Type B pancreatic cell (in vitro differentiated cells): ENCODE measurements around the gene UBASH3B. TPM values are rescaled to one million over a fixed set of nuclear protein-coding genes. Genes with fewer than 3 reads are reported as not detected.

Source experiments
- DNase-seq: peaks from one replicate; pipeline ENCODE4 v3.0.0; 2021; ENCODE audit warnings: mixed read lengths; ENCODE audit not compliant: unreplicated experiment; ENCODE audit errors: extremely low spot score
- H3K27ac Mint-ChIP-seq: 2 replicates; pipeline ENCODE4 v1.8.0; 2021; ENCODE audit warnings: mild to moderate bottlenecking, mixed read lengths
- H3K27me3 Mint-ChIP-seq: 2 replicates; pipeline ENCODE4 v1.8.0; 2021; ENCODE audit warnings: mixed read lengths
- H3K36me3 Mint-ChIP-seq: 2 replicates; pipeline ENCODE4 v1.8.0; 2021; ENCODE audit warnings: mixed read lengths
- H3K4me1 Mint-ChIP-seq: one replicate; pipeline ENCODE4 v1.8.0; 2021; ENCODE audit warnings: mixed read lengths; ENCODE audit not compliant: unreplicated experiment
- H3K4me3 Mint-ChIP-seq: 2 replicates; pipeline ENCODE4 v1.8.0; 2021; ENCODE audit warnings: mild to moderate bottlenecking, mixed read lengths
- H3K9me3 Mint-ChIP-seq: 2 replicates; pipeline ENCODE4 v1.8.0; 2021; ENCODE audit warnings: mixed read lengths
- total RNA-seq: library from RNA; stranded (reverse); gene quantifications from 2 replicates; pipeline ENCODE4 v1.2.1, GENCODE V29; 2021; ENCODE audit warnings: low replicate concordance
- TF ChIP-seq, protein P1 (sequence below): fragments of 200-600 bp; sonication (generic); conservative IDR thresholded peaks from 2 replicates; pipeline ENCODE4 v1.5.0; 2021; ENCODE audit warnings: antibody characterized with exemption, mild to moderate bottlenecking

The UBASH3B gene
- total RNA-seq, 1 donor from 2014 or later = 8.6 TPM

DNA sequence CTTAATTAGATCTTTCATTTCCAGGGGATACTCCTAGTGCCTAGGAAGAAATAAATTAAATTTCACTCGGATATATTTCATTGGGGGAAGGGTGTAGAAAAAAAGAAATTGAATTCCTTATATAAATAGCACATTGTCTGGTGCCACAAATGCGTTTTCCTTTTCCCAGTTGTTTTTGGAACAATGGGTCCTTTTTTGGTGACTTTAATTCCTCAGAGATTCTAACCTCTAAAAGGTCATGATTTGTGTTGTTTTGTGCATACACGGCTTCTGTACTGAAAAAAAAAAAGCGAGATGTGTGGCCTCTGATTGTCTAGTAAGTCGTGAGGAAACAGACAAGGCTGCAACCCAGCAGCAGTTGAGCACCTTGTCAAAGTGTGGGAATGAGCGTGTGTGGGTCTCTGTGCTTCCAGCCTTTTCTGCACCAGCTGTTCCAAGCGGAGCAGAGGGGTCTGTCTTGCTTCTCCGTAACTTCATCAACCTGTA is 118.3 kb downstream of the UBASH3B start:
- TF ChIP-seq, protein P1, sequence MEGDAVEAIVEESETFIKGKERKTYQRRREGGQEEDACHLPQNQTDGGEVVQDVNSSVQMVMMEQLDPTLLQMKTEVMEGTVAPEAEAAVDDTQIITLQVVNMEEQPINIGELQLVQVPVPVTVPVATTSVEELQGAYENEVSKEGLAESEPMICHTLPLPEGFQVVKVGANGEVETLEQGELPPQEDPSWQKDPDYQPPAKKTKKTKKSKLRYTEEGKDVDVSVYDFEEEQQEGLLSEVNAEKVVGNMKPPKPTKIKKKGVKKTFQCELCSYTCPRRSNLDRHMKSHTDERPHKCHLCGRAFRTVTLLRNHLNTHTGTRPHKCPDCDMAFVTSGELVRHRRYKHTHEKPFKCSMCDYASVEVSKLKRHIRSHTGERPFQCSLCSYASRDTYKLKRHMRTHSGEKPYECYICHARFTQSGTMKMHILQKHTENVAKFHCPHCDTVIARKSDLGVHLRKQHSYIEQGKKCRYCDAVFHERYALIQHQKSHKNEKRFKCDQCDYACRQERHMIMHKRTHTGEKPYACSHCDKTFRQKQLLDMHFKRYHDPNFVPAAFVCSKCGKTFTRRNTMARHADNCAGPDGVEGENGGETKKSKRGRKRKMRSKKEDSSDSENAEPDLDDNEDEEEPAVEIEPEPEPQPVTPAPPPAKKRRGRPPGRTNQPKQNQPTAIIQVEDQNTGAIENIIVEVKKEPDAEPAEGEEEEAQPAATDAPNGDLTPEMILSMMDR = no peak
- DNase-seq = no peak
- Mint-ChIP-seq H3K36me3 (no peaks in the 10 kb centered on the region), H3K27me3 (peaks cover 21% of the 10 kb centered on the region), H3K27ac (no peak overlapping the region), H3K4me1 (peaks cover 23% of the 10 kb centered on the region), H3K4me3 (no peak overlapping the region), H3K9me3 (no peaks in the 10 kb centered on the region)

DNA sequence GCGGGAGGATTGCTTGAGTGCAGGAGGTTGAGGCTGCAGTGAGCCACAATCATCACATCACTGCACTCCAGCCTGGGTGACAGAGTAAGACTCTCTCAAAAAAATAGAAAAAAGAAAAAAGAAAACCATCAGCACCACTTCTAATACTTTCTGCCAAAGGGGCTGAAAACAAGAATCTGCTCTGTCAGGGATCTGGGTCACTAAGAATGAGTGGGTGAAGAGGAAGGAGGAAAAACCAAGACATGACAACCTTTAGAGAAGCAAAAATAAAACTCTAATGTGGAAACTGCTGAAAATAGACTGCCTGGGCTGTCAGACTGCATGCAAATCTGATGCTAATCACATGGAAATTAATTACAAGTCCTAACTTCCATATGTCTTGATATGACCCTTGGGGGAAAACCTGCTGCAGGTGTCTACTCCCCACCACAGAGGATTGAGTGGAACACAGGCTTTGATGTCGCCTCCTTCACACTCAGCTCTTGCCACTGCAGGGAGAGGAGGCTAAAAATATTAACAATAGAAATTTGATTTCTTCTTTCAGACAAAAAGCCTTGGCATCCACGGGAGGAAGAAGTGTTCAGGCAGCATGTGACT is 120.3 kb downstream of the UBASH3B start:
- no peak overlapping the region for H3K27ac Mint-ChIP-seq

DNA sequence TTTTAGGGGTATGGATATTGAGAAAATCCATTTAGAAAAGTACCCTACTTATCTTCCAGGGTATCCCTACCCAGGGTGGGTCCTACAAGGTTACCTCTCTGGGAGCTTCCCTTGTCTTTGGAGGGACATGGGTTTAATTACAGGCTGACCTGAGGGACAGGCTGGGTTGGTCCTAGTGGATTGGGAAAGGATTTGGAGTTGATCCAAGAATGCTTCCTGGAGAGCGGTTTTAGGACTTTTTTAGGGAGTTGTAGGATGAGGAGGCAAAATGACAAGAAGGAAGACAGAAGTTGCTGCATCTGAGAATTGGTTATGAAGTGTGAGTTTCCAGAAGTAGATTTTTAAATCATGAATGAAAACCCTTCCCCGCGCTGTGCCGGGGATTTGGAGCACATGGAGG is 121.0 kb downstream of the UBASH3B start:
- Mint-ChIP-seq H3K27ac (no peak overlapping the region), H3K4me3 (no peak overlapping the region), H3K36me3 (no peaks in the 10 kb centered on the region), H3K9me3 (no peaks in the 10 kb centered on the region), H3K27me3 (peaks cover 25% of the 10 kb centered on the region), H3K4me1 (peaks cover 39% of the 10 kb centered on the region)
- TF ChIP-seq, protein P1 = no peak
- no peak for DNase-seq

More for the DNA sequence above, 120.3 kb downstream of the UBASH3B start:
- DNase-seq = no peak
- H3K36me3 Mint-ChIP-seq = no peaks in the 10 kb centered on the region
- no peaks in the 10 kb centered on the region for H3K9me3 Mint-ChIP-seq
- no peak overlapping the region for H3K4me3 Mint-ChIP-seq
- TF ChIP-seq, protein P1 = no peak
- peaks cover 21% of the 10 kb centered on the region for H3K27me3 Mint-ChIP-seq
- H3K4me1 Mint-ChIP-seq = peaks cover 35% of the 10 kb centered on the region

DNA sequence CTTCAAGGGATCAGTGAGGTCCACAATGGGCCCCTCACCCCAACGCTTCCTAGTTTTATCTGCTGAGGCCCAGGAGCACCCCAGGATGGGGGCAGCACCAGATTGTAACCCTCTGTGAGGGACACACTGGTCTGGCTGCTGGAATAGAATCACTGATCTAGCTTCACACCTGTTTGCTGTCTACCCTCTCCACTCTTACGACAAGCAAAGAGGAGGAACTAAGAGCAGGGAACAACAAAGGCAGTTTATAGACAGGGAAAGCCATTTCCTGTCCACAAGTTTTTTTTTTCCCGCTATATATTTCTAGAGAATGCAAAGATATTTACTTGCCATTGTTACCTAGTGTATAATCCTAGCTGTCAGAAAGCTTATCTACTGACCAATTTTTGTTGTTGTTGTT is 121.8 kb downstream of the UBASH3B start:
- no peak overlapping the region for H3K27ac Mint-ChIP-seq
- no peaks in the 10 kb centered on the region for H3K36me3 Mint-ChIP-seq
- H3K27me3 Mint-ChIP-seq = peaks cover 23% of the 10 kb centered on the region
- TF ChIP-seq, protein P1 = no peak
- H3K9me3 Mint-ChIP-seq = no peaks in the 10 kb centered on the region
- no peak for DNase-seq
- H3K4me3 Mint-ChIP-seq = no peak overlapping the region
- H3K4me1 Mint-ChIP-seq = peaks cover 35% of the 10 kb centered on the region

DNA sequence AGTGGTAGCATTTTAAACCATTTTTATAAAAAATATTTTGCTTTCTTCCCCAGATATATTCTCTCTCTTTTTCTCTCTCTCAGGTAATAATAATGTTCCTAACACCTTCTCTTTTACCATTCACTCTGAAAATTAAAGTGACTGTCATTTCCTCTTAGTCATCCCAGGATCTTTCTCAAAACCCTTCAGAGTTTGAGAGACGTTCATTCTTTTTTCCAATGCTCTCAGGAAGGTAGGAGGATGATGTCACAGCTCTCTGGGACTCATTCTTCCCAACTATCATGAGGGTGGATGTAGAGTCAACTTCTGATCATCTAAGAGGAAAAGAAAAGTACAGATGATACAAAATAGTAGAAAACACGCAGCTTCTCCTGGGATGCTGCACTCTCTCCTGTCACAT is 122.6 kb downstream of the UBASH3B start:
- Mint-ChIP-seq H3K4me1 (peaks cover 35% of the 10 kb centered on the region), H3K27ac (no peak overlapping the region), H3K9me3 (no peaks in the 10 kb centered on the region), H3K4me3 (no peak overlapping the region), H3K27me3 (peaks cover 23% of the 10 kb centered on the region), H3K36me3 (no peaks in the 10 kb centered on the region)
- TF ChIP-seq, protein P1 = no peak
- no peak for DNase-seq
